Gastrocnemius medialis (tissue), 4 donors: ENCODE data around the gene KCNA10.

Experiments used
- POLR2A ChIP-seq, 2 donors: fragments of 450-650 bp; IDR thresholded peaks; one replicate each; pipeline ENCODE4 v1.6.1; 2017; ENCODE audit warnings: antibody characterized with exemption in 2 of 2, mild to moderate bottlenecking in 2 of 2, moderate library complexity in 2 of 2
- TF ChIP-seq, protein P1 (sequence below), 5 experiments: fragments of 450-650 bp in 3 of 5; fragments of 200-600 bp in 2 of 5; sonication (generic) in 2 of 5; IDR thresholded peaks in 4 of 5; conservative IDR thresholded peaks in 1 of 5; 1 replicate in 4 of 5; 2 replicates in 1 of 5; pipeline ENCODE4 v1.5.1; 2016 to 2019; ENCODE audit warnings: antibody characterized with exemption in 5 of 5, mild to moderate bottlenecking in 3 of 5, moderate library complexity in 3 of 5

DNA sequence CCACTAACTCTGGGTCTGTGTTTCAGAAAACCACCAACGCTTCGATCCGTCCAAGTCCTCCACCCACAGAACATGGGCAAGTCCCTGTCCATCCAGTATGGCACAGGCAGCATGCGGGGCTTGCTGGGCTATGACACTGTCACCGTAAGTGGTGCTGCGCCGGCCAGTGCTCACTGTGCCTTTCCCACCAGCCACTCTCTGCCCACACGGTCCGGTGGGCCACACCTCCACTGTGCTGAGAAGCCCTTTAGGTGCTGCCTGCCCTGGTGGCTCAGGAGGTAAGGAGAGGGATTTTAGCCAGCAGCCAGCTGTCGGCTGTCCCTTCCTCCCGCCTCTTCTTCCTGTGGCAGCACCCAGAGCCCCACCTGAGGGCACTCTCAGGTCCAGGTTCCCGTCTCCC is 34.2 kb downstream of the KCNA10 start:
- TF ChIP-seq POLR2A (IDR thresholded peaks at IDR 0.05) = no peak
- TF ChIP-seq, protein P1, sequence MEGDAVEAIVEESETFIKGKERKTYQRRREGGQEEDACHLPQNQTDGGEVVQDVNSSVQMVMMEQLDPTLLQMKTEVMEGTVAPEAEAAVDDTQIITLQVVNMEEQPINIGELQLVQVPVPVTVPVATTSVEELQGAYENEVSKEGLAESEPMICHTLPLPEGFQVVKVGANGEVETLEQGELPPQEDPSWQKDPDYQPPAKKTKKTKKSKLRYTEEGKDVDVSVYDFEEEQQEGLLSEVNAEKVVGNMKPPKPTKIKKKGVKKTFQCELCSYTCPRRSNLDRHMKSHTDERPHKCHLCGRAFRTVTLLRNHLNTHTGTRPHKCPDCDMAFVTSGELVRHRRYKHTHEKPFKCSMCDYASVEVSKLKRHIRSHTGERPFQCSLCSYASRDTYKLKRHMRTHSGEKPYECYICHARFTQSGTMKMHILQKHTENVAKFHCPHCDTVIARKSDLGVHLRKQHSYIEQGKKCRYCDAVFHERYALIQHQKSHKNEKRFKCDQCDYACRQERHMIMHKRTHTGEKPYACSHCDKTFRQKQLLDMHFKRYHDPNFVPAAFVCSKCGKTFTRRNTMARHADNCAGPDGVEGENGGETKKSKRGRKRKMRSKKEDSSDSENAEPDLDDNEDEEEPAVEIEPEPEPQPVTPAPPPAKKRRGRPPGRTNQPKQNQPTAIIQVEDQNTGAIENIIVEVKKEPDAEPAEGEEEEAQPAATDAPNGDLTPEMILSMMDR (IDR thresholded peaks at IDR 0.05 in 4 of 5, conservative IDR thresholded peaks at IDR 0.05 in 1 of 5) = no peak
